ENCODE measurements around the gene MYCN.

Gene MYCN

DNA sequence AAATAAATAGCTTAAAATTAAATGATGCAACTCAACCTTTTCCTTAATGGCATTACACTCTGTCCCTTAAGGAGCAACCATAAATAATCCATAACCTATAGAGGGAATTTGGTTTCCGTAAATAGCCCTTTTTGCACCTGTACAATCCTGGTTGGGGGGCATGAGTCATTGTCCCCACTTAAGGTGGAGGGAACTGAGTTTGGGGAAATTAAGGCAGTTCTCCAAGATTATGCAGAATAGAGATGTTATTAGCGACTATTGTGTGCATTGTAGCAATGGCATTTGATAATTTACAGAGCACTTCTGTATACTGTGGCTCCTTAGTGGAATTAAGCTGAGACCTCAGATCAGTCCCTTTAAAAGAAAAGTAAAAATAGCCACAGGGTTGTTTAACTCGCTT, 6.6 kb downstream of the MYCN start:
- no peak for TF ChIP-seq CEBPB (IDR thresholded peaks at IDR 0.05)
- TF ChIP-seq ZBTB7A (IDR thresholded peaks at IDR 0.05; ENCODE audit: low read depth): no peak
- TF ChIP-seq FOXM1 (IDR thresholded peaks at IDR 0.05; ENCODE audit: borderline replicate concordance, low read depth): no peak
- no peak for TF ChIP-seq EP300 (IDR thresholded peaks at IDR 0.05; ENCODE audit: borderline replicate concordance)
- TF ChIP-seq, protein P1, sequence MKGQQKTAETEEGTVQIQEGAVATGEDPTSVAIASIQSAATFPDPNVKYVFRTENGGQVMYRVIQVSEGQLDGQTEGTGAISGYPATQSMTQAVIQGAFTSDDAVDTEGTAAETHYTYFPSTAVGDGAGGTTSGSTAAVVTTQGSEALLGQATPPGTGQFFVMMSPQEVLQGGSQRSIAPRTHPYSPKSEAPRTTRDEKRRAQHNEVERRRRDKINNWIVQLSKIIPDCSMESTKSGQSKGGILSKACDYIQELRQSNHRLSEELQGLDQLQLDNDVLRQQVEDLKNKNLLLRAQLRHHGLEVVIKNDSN (IDR thresholded peaks at IDR 0.05): no peak
- TF ChIP-seq NFIC (IDR thresholded peaks at IDR 0.05): no peak
- TF ChIP-seq, protein P2, sequence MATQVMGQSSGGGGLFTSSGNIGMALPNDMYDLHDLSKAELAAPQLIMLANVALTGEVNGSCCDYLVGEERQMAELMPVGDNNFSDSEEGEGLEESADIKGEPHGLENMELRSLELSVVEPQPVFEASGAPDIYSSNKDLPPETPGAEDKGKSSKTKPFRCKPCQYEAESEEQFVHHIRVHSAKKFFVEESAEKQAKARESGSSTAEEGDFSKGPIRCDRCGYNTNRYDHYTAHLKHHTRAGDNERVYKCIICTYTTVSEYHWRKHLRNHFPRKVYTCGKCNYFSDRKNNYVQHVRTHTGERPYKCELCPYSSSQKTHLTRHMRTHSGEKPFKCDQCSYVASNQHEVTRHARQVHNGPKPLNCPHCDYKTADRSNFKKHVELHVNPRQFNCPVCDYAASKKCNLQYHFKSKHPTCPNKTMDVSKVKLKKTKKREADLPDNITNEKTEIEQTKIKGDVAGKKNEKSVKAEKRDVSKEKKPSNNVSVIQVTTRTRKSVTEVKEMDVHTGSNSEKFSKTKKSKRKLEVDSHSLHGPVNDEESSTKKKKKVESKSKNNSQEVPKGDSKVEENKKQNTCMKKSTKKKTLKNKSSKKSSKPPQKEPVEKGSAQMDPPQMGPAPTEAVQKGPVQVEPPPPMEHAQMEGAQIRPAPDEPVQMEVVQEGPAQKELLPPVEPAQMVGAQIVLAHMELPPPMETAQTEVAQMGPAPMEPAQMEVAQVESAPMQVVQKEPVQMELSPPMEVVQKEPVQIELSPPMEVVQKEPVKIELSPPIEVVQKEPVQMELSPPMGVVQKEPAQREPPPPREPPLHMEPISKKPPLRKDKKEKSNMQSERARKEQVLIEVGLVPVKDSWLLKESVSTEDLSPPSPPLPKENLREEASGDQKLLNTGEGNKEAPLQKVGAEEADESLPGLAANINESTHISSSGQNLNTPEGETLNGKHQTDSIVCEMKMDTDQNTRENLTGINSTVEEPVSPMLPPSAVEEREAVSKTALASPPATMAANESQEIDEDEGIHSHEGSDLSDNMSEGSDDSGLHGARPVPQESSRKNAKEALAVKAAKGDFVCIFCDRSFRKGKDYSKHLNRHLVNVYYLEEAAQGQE (IDR thresholded peaks at IDR 0.05; ENCODE audit: low read depth): no peak
- TF ChIP-seq YY1 (IDR thresholded peaks at IDR 0.05; ENCODE audit: low read depth): no peak
- TF ChIP-seq TCF12 (IDR thresholded peaks at IDR 0.05; ENCODE audit: low read depth): no peak
- TF ChIP-seq RAD21 (IDR thresholded peaks at IDR 0.05; ENCODE audit: low read depth): no peak
- TF ChIP-seq CREB1 (IDR thresholded peaks at IDR 0.05; ENCODE audit: low read depth): no peak
- no peak for TF ChIP-seq TEAD4 (IDR thresholded peaks at IDR 0.05)

DNA sequence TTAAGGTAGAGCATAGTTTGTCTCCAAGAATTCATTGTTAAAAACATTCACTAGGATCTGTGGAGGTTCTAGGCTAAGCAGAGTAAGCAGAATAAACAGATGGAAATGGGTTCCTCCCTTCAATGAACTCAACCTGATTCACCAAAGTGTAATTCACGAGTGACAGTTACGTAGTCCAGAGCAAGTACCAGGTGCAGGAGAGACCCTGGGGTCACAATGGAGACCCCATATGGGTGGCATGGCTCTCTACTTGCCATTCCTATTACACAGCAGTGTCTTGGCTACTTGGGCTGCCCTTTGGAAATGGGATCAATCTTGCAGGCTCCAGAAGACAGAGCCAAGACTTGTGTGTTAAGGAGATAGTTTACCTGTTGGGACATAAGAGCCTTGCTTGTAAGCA, 7.1 kb downstream of the MYCN start:
- TF ChIP-seq TEAD4 (IDR thresholded peaks at IDR 0.05): no peak
- no peak for TF ChIP-seq TCF12 (IDR thresholded peaks at IDR 0.05; ENCODE audit: low read depth)
- no peak for TF ChIP-seq CEBPB (IDR thresholded peaks at IDR 0.05)
- no peak for TF ChIP-seq FOXM1 (IDR thresholded peaks at IDR 0.05; ENCODE audit: borderline replicate concordance, low read depth)
- no peak for TF ChIP-seq EP300 (IDR thresholded peaks at IDR 0.05; ENCODE audit: borderline replicate concordance)
- TF ChIP-seq CREB1 (IDR thresholded peaks at IDR 0.05; ENCODE audit: low read depth): no peak
- TF ChIP-seq, protein P3, sequence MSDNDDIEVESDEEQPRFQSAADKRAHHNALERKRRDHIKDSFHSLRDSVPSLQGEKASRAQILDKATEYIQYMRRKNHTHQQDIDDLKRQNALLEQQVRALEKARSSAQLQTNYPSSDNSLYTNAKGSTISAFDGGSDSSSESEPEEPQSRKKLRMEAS (IDR thresholded peaks at IDR 0.05): no peak
- TF ChIP-seq YY1 (IDR thresholded peaks at IDR 0.05; ENCODE audit: low read depth): no peak
- TF ChIP-seq, protein P2 (IDR thresholded peaks at IDR 0.05; ENCODE audit: low read depth): no peak
- no peak for TF ChIP-seq TAF1 (IDR thresholded peaks at IDR 0.05; ENCODE audit: low read depth)
- TF ChIP-seq EGR1 (IDR thresholded peaks at IDR 0.05): no peak
- TF ChIP-seq, protein P1 (IDR thresholded peaks at IDR 0.05): no peak
- no peak for TF ChIP-seq RAD21 (IDR thresholded peaks at IDR 0.05; ENCODE audit: low read depth)
- TF ChIP-seq ZBTB7A (IDR thresholded peaks at IDR 0.05; ENCODE audit: low read depth): no peak
- TF ChIP-seq NFIC (IDR thresholded peaks at IDR 0.05): no peak

DNA sequence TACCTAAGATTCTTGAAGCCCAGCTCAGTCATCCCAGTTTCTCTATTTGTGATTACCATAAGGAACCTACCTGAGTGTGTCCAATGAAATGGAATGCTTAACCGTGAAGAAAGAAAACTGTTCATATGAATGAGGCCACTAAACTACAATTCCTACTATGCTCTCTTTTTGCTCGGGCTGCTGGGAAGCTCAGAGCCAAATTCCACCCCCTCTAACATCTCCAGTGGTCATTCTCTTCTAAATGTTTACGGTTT, 8.3 kb downstream of the MYCN start:
- no peak for TF ChIP-seq YY1 (IDR thresholded peaks at IDR 0.05; ENCODE audit: low read depth)
- TF ChIP-seq EGR1 (IDR thresholded peaks at IDR 0.05): no peak
- no peak for TF ChIP-seq TEAD4 (IDR thresholded peaks at IDR 0.05)
- TF ChIP-seq, protein P1 (IDR thresholded peaks at IDR 0.05): no peak
- no peak for TF ChIP-seq TCF12 (IDR thresholded peaks at IDR 0.05; ENCODE audit: low read depth)
- no peak for TF ChIP-seq NFIC (IDR thresholded peaks at IDR 0.05)
- TF ChIP-seq RAD21 (IDR thresholded peaks at IDR 0.05; ENCODE audit: low read depth): no peak
- TF ChIP-seq CREB1 (IDR thresholded peaks at IDR 0.05; ENCODE audit: low read depth): no peak
- no peak for TF ChIP-seq ZBTB7A (IDR thresholded peaks at IDR 0.05; ENCODE audit: low read depth)
- no peak for TF ChIP-seq CEBPB (IDR thresholded peaks at IDR 0.05)
- no peak for TF ChIP-seq TAF1 (IDR thresholded peaks at IDR 0.05; ENCODE audit: low read depth)
- no peak for TF ChIP-seq FOXM1 (IDR thresholded peaks at IDR 0.05; ENCODE audit: borderline replicate concordance, low read depth)
- TF ChIP-seq, protein P3 (IDR thresholded peaks at IDR 0.05): no peak
- TF ChIP-seq, protein P2 (IDR thresholded peaks at IDR 0.05; ENCODE audit: low read depth): no peak
- TF ChIP-seq EP300 (IDR thresholded peaks at IDR 0.05; ENCODE audit: borderline replicate concordance): no peak

DNA sequence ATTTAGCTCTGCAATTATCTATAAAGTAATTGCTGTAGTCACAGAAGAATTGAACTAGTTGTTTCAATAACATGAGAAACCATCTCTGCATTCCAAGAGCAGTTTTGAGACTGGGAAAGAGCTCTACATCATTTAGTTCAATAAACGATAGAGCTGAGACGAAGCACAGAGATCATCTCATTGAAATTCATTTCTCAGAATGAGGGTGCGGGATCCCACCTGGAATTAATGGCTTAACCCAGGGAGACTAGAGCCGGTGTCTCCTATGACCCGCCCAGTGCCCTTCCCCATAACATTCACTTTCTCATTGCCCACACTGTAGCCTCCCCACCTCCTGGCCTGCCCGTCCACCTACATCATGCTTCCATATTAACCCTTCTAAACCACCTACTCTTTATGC, 8.8 kb downstream of the MYCN start:
- TF ChIP-seq, protein P1 (IDR thresholded peaks at IDR 0.05): no peak
- TF ChIP-seq EGR1 (IDR thresholded peaks at IDR 0.05) (no peak), CREB1 (IDR thresholded peaks at IDR 0.05; ENCODE audit: low read depth) (no peak), ZBTB7A (IDR thresholded peaks at IDR 0.05; ENCODE audit: low read depth) (no peak), RAD21 (IDR thresholded peaks at IDR 0.05; ENCODE audit: low read depth) (no peak)

Measured in Ishikawa (cell line).